GM21786 (cell line): ENCODE measurements around the gene TMEM127.
"Not testable (repeated sequence)": the region's sequence is repeated elsewhere in the genome, so short reads cannot be mapped to it uniquely, and the experiment has no call there.

Experiments used
- ATAC-seq: cut with Tn5 transposase; IDR thresholded peaks from one replicate; pipeline ENCODE4 v1.9.1; 2021; ENCODE audit not compliant: unreplicated experiment

TMEM127 gene

DNA sequence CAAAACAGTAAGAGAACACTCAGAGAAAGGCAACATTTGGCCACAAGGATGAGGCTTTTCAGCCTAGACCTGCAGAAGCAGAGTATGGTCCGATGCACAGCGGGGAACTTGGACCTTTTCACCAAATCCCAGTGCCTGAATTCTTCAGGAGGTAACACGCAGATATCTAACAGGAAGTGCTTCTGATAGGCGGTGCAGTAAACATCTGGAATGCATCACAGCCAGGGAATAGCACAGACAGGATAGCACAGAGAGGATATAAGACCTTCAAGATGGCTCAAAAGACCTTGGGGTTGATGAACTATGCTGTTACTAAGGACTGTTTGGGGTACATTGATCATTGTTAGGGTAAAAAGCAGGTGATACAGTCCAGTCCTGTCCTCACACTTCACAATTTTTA lies 1.7 kb downstream of the TMEM127 start:
- ATAC-seq: no peak

DNA sequence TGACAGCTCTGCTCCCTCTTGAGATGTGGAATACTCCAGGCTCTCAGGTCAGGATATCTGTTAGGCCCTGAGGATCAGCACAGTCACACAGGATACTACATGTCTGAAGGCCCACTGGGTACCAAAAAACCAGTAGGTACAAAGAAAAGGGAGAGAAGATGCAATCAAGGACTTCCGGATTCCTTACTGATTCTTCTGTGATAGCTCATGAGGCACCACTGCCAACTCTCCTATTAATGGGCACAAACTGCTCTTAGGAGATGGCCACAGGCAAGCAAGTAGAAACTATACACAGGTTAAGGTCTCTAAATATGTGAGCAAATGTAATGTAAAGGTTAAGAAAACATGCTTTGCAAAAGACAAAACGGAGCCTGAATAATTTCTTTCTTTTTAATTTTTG lies 3.5 kb downstream of the TMEM127 start:
- ATAC-seq: no peak

DNA sequence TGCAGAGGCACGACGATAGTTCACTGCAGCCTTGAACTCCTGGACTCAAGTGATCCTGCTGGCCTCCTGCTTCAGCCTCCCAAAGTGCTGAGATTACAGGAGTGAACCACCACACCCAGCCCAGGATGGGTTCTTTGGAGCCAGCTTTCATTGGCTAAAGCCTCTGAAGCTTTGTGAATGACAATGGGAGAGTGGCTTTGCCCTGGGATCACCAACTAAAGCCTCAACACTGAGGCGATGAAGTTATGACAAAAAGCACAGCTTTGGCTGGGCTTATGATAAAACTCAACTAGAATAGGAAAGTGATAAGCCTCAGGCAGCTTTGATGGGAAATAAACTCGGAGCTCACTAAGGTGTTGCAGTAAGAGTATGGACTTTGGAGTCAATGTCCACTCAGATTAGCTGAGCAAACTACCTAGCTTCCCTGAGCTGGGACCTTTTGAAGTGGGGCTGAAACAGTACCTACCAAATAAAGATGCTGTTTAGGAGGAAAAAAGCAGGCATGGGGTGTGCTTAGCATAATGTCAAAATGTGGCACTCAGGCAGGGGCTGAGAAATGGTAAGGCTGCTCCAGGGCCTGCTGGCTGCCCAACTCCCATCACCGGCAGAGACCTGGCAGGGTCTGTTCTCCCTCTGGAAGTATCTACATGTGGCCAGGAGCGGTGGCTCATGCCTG lies 4.3 kb downstream of the TMEM127 start:
- ATAC-seq: no peak

DNA sequence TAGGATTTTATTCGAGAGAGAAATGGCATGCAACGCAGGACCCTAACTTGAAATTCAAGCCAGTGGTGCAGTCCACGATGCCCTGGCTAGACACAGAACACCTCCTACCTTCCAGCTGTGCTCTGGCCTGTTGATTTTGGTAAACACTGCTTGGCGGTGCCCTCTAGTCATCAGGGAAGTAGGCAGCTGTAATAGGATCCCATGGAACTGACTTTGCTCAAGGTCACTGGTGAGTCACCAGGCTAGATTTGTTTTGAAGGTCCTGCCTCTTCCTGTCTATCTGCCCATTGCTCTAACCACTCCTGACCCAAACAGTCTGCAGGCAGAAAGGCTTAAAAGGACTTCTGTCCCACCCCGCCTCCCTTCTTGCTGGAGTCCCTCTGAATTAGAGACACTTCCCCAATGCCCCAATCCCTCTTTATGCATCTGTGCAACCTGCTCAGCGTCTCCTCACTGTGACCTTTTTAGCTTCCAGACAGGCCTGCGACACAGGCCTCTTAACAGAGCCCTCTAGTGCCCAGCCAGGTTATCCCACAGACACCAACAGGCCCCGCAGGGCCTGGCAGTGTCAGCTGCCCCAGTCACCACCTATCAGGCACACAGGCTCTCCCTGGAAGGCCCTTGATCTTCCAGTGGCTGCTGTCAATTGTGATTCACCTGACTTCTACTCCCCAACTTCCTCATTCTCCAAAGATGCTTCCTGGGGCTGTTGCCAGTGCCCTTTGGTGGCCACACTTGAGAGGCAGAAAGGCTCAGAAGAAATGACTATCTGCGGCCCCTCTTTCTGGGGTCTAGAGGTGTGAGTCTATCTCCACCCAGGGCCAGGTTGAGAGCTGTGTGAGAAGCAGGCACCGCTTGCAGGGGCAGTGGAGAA lies 5.2 kb downstream of the TMEM127 start:
- peak; percentile 48 for ATAC-seq

DNA sequence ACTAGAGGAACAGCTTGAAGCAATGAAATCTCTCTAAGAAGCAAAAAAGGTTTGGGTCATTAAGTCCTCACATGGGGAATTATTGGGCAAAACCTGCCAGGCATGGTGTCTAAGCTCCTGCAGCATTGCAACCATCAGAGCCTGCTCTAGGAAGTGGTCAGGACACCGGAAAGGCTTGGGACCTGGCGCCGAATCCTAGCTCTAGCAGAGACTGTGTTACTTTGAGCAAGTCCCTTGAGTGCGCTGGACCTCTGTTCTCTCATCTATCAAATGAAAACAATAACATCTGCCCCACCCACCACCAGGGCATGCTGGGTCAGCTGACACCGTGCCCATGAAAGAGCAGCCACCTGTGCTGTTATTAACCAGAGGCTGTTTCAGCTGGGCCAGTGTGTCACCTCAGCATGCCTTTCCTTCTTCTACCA lies 6.3 kb downstream of the TMEM127 start:
- ATAC-seq: no peak

DNA sequence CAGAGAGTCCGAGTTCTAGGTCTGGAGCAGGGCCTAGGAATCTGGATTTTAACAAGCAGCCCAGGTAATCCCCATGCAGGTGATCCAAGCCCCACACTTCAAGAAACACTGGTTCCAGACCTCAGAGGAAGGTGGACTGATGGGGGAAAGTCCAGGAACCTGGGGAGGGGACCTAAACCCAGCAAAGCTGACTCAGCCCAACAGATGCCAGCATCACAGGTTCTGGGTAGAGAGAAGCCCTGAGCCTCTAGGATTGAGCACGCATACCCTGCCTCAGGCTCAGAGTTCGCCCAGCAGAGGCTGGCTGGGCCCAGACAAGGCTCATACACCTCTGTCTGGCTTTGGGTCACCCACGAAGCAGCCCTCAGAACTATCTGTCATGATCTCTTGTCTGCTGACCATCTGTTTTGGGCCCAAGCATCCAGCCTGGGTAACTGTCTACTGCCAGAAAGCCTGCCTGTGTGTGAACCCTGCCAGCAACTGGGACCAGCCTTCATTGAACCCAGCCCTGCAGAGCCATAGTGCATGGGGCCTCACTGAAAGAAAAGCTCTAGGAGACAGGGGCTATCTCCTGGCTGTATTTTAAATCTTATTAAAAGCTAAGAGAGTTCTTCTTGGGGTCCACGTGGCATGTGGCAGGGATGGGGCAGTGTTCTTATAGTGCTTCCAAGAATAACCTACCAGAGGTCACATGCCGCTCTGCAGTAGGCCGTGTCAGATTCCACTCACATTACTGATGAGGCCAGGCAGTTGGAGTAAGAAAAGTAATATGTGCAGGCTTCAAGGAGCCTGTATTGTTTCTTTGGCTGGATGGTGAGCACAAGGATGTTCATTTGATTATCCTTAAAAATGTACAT lies 7.4 kb downstream of the TMEM127 start:
- no peak for ATAC-seq

DNA sequence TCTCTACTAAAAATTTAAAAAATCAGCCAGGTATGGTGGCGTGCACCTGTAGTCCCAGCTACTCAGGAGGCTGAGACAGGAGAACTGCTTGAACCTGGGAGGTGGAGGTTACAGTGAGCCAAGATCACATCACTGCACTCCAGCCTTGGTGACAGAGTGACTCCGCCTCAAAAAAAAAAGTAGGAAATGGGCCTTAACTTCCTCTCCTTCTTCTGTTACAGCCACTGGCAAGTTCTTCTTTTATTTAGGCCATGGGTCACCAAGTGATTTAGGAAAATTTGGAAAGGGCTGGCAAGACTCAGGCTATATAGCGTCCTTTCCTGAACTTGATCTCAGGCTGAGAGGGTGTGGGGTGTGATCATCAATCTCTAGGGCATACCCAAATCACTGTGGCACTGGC lies 8.1 kb downstream of the TMEM127 start:
- ATAC-seq: not testable (repeated sequence)

DNA sequence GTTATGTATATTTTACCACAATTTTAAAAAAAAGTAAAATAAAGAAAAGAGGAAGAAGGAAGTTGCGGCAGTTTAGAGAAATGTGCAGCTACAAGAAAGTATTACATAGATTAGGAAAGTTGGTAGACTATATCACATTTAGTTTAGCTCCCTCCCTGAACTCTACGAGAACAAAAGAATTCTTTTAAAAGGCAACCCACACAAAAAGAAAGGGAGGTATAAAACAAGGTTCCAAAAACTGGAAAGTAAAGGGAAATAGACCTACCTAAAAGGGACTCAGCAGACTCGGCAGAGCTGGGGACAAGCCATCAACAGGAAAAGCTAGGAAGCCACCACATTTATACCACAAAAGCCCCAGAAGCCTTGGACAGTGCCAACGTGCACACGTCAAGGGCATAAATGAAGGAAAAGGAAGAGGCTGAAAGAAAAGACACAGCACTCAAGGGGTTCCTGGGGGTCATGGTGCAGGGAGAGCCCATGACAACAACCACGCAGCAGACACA lies 9.1 kb downstream of the TMEM127 start:
- no peak for ATAC-seq

DNA sequence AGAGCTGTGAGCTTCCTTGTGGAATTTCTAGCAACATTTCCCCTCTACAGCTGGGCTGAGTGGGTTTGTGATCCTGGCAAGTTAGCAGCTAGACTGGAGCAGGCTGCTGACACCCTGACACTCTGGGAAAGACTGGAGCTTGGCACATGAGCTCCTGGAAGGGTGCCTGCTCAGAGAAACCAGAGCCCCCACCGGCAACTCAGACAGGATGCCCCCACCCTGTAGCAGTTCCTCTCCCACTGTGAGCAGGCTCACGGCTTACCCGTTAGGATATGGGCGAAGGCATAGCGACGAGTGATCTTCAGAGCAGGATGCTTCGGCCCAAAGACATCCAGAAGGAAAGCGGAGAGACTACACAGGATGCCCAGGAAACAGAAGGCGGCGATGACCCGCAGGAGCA lies 11.2 kb downstream of the TMEM127 start:
- no peak for ATAC-seq

DNA sequence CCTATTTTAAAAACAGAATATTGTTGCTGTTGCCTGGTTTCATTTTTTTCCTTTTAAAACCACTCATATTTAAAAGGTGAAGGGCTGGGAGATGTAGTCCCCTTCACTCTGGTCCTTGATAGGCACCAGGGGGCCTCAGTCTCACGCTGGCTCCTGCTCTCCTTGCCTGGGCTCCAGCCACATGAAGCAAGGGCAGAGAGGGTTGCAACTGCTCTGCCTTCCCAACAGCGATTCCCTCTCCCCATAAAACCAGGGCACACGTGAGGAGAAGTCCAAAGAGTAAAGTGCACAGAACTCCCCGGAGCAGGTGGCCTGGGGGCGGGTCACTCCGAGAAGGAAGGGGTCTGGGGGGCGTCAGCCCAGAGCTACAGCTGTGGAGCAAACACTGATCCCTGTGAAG lies 12.8 kb downstream of the TMEM127 start:
- no peak for ATAC-seq

DNA sequence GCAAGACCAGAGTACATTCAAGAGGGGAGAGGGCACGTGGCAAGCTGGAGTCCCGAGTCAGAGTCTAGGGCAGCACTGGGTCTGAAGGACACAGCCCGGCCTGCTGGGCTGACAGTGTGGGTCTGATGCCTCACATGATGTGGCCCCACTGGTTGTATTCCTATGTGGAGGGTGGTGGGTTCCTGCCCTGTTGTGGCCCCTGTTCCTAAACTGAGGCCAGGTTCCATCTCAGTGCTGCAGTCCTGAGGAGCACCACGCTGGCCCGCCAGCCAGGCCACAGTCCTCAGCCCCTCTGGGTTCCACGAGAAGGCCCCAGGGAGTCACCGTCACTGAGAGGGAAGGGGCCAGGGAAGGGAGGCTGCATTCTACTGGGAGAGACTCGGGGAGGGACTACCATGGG lies 13.3 kb downstream of the TMEM127 start:
- ATAC-seq: no peak

DNA sequence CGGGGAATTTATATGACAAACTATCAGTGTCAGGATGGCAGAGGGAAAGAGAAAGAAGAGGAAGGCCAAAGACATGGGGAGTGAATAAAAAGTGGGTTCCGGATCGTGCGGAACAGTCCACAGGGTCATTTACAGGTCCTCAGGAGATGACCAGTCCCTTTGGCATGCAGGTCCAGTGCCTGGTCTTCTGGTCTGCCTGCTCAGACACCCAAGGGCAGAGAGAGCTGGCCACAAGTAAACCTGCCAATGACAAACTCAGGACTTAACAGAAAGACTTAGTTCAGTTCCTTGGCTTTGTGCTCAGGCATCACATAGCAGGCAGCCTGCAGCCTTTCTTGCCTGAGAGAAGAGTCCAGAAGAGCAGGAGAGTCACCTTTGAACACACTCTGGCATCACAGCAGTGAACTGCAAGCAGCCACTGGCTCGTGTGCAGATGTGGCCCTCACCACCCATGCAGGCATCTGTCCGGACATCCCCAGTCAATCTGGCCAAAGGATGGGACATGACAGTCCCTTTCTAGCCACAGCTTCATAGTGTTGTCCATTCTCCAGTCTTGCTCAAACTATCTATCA lies 14.0 kb downstream of the TMEM127 start:
- no peak for ATAC-seq

DNA sequence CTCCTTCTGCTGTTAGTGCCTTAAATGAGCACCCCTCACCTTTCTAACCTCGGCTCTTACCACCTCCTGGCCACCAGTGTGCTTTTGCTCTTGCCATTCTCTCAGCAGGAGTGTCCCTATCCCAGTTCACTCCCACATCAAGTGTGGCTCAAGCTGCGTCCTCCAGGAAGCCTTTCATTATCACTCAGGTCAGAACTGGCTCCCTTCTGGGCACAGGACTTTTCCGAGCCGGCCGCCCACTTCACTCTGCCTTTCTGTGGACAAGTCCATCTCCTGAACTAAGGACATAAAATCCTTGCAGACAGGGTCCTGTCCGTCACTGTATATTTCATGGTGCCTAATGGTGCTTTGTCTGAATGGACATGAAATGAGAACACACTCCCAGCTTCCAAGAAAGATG lies 15.6 kb downstream of the TMEM127 start:
- no peak for ATAC-seq

DNA sequence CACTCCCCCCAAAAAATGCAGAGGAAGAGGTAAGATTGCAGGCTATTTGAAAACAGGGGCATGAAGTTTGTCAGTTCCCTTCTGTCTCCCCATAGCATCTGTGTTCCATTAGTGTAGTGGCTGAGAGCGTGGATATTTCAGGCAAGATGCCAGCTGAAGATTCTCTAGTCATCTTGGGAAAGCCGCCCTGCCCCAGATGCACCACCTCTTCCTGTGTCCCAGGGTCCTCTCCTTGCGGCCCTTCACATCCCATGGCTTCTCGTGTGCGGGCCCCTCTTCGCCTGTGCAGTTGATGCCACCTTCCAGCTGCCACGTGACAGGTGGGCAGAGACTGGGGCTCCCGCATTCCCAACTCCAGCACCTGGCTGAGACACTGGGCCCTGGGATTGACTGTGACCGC lies 16.1 kb downstream of the TMEM127 start:
- ATAC-seq: no peak

DNA sequence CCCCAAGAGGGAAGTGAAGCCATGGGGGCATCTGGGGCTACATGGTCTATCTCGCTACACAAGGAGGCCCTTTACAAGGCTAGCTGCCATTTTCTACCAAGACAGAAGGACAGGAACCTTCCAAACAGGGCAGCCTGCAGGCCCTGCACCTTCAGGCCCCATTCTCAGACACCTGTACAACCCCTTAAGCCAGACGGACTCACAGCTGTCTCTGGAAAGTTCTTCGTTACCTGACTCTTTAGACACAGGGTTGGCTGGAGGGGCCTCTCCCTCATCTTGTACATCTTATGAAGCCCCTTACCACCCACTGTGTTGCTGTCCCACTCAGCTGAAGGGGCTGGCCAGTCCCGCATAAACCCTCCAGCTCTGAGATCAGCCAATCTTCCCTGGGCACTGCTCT lies 17.2 kb downstream of the TMEM127 start:
- ATAC-seq: no peak

DNA sequence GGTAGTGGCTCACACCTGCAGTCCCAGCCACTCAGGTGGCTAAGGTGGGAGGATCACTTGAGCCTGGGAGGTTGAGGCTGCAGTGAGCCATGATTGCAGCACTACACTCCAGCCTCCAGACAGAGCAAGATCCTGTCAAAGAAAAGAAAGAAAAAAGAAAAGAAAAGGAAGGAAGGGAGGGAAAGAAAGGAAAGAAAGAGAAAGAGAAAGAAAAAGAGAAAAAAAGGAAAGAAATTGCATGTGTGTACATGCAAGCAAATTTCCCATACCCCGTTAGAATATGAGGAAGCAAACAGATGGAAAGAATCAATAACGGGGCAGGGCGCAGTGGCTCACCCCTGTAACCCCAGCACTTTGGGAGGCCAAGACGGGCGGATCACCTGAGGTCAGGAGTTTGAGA lies 17.9 kb downstream of the TMEM127 start:
- ATAC-seq: no peak

DNA sequence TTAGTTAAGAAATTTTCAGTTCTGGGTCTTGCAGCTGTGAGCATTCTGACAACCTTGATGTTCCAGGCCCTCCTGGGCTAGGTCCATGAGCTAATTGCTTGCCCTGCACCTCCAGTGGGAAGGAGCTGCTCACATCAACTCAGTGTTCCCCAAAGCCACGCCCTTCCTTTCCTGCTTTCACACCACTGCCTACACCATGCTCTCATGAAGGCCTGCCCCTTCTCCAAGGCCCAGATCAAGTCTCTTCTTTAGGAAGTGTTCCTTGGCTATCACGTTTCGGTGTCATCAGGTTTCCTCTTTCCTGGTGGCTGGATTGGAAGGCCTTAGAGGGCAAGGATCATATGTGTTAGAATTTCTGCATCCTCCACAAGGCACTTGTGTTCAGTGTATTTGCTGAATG lies 18.8 kb downstream of the TMEM127 start:
- no peak for ATAC-seq

DNA sequence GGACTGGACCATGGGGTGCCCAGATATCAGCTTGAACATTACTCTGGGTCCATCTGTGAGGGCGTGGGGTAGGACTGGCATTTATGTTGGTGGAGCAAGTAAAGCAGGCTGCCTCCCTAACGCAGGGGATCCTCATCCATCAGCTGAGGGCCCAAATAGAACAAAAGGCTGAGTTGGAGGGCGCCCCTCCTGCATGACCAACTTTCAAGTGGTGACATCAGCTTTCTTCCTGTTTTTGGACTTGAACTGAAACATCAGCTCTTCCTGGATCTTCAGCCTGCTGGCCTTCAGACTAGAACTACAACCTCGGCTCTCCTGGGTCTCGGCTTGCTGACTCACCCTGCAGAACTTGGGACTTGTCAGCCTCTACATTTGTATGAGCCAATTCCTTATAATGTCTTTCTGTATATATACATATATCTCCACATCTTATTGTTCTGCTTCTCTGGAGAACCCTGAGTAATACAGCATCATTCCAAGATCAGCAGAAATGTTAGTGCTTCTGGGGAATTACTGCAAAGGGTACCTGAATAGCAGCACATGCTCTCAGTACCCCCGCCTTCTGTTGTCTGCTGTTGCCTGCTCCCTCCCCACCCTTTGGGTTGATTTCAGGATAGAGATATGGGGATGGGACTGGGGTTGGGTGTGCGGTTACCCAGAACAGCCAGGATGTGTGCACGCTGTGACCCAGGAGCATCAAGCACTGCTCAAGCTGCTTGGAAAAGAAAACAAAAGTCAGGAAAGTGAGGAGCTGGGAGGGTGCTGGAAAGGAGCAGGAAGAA lies 20.0 kb downstream of the TMEM127 start:
- ATAC-seq: no peak

DNA sequence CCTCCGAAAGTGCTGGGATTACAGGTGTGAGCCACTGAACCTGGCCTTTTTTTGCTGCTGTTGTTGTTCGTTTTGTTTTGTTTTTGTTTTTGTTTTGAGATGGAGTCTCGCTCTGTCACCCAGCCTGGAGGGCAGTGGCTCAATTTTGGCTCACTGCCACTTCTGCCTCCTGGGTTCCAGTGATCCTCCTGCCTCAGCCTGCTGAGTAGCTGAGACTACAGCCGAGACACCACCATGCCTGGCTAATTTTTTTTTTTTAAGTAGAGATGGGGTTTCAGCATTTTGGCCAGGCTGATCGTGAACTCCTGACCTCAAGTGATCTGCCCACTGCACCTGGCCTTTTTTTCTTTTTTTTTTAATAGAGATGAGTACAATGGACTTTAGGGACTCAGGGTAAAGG lies 22.0 kb downstream of the TMEM127 start:
- ATAC-seq: no peak

DNA sequence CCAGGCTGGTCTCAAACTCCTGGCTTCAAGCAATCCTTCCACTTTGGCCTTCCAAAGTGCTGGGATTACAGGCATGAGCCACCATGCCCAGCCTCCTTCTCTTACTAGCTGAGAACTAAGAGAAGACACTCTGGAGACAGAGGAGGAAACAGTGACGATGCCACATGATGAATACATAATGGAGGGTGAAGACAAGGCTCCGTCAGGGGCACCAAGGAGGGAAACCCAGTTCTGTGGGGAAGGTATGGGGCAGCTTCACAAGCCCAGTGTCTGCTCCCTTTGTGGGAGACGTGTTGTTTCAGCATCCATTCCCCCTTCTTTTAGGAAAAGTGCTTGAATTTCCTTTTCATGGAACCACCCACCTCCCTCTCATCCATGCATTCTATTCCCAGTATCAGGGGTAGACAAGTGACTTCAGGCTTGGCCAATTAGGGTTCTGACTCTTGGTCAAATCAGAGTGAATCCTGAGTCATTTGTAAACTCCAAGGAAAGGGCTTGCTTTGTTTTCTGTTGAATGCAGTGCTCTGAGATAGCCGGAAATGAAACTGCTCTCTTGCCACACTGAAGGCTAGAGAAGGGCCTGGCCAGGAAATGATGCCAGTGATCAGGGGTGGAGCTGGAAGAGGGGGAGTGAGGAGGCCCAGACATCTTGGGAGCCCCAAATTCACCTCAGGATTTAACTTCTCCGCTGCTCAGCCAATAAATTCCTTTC lies 23.7 kb downstream of the TMEM127 start:
- ATAC-seq: peak; percentile 90
